Heart right ventricle (tissue), 16 donors: ENCODE results near the gene SMPD2. TPM values are rescaled to one million over a fixed set of nuclear protein-coding genes. Genes with fewer than 3 reads are reported as not detected.

Experiments used
- ATAC-seq, 8 donors: fragments of 200-7000 bp; cut with Tn5 transposase; one replicate each; pipeline ENCODE4 v1.9.1; 2020; ENCODE audit warnings: mild to moderate bottlenecking in 8 of 8, moderate library complexity in 8 of 8, moderate number of reproducible peaks in 1 of 8
- DNase-seq, 2 donors: peaks; one replicate each; pipeline ENCODE4 v3.0.0-alpha.2; 2020
- H3K27ac ChIP-seq, 10 donors: fragments of 200-600 bp; sonication (generic) in 2 of 10; one replicate each; pipeline versions ENCODE4 v1.5.0 to v1.8.0; 2020 to 2022; ENCODE audit warnings: mild to moderate bottlenecking in 3 of 10
- H3K27me3 ChIP-seq, 7 donors: fragments of 200-600 bp; one replicate each; pipeline ENCODE4 v1.8.0; 2021 to 2022; ENCODE audit warnings: mild to moderate bottlenecking in 2 of 7
- H3K36me3 ChIP-seq, 9 donors: fragments of 200-600 bp; sonication (generic) in 1 of 9; one replicate each; pipeline versions ENCODE4 v1.5.0 to v1.8.0; 2020 to 2022; ENCODE audit warnings: mild to moderate bottlenecking in 2 of 9
- H3K4me1 ChIP-seq, 9 donors: fragments of 200-600 bp; sonication (generic) in 1 of 9; one replicate each; pipeline versions ENCODE4 v1.5.0 to v1.8.0; 2020 to 2022; ENCODE audit warnings: mild to moderate bottlenecking in 4 of 9
- H3K4me3 ChIP-seq, 10 donors: fragments of 200-600 bp; sonication (generic) in 2 of 10; one replicate each; pipeline versions ENCODE4 v1.5.0 to v1.8.0; 2020 to 2022; ENCODE audit warnings: mild to moderate bottlenecking in 7 of 10, moderate library complexity in 2 of 10
- H3K9me3 ChIP-seq, 11 donors: fragments of 200-600 bp in 10 of 11; sonication (generic) in 2 of 11; one replicate each; pipeline versions ENCODE4 v1.5.0 to v1.8.0; 2013 to 2022; ENCODE audit warnings: mild to moderate bottlenecking in 2 of 11, control low read depth in 1 of 11, moderate library complexity in 1 of 11
- CTCF ChIP-seq, 9 donors: fragments of 200-600 bp; sonication (generic) in 2 of 9; IDR thresholded peaks; one replicate each; pipeline versions ENCODE4 v1.5.0 to v1.8.0; 2021 to 2022; ENCODE audit warnings: antibody characterized with exemption in 9 of 9, mild to moderate bottlenecking in 5 of 9, moderate library complexity in 1 of 9
- WGBS, 2 donors: extraction: QIAGEN DNeasy Blood & Tissue Kit; methylation state at CpG; one replicate each; pipeline ENCODE4 v1.1.7; 2013; ENCODE audit warnings: inconsistent platforms in 1 of 2; 5-methylcytosine and 5-hydroxymethylcytosine counted together
- intact Hi-C, 10 donors: fragments of 100-400 bp; cut with DNase I; formaldehyde crosslinking; loops; one replicate each; pipeline versions ENCODE4 v1.11.1 to v1.14.2; 2022
- polyA plus RNA-seq, 2 donors: library from polyadenylated mRNA; stranded (reverse); fragments of 200-250 nt; gene quantifications; one replicate each; pipeline ENCODE4 v1.2.3, GENCODE V29; 2013
- total RNA-seq, 10 donors: library from RNA; stranded (reverse); fragmentation: NEBNext Ultra II Directional in 3 of 10; extraction: Animal tissue kit (Norgen Biotek cat#: 25700) in 3 of 10; gene quantifications; one replicate each; pipeline versions ENCODE4 v1.2.1 to v1.2.4, GENCODE V29; 2021 to 2023
- donor health status: Arrhythmogenic right ventricular cardiomyopathy.
- donor health status: ischemic (EF 13 %, LVEDD 7.1; RV severe dilation, severe dysfunction).
- donor health status: healthy with polysubstance abuse.
- donor health status: DM: no; HTN: yes; CAD: no.
- donor health status: DM: no; HTN: no; CAD: no.
- donor health status: ischemic (EF 25% LVEDD 6.9; RV normal size, moderate dysfunction).
- donor health status: ischemic (EF 25% LVEDD 5.7; RV mildly dilated, moderate dysfunction).
- donor health status: healthy.
- donor health status: DM: yes; HTN: yes; CAD: no.
- donor health status: Ischemic cardiomyopathy.
- donor health status: ischemic (EF 35%, LVEDD 5.7; RV mildly dilated, moderate dysfunction).
- donor health status: nonischemic (EF 11% LVEDD 7.7; RV severe dilation, severe dysfunction).
- donor health status: DM: yes; HTN: yes; CAD: no.
- donor health status: PGD.
- donor health status: ischemic (EF 29% LVEDD 5.4; RV normal size, mild dysfunction).
- donor health status: nonischemic (EF 23%, LVEDD 6.1; RV moderate dilation, normal function).

SMPD2 gene
- total and polyA plus RNA-seq, 12 donors, result 2.1 to 8.9 (median 3.9) TPM

DNA sequence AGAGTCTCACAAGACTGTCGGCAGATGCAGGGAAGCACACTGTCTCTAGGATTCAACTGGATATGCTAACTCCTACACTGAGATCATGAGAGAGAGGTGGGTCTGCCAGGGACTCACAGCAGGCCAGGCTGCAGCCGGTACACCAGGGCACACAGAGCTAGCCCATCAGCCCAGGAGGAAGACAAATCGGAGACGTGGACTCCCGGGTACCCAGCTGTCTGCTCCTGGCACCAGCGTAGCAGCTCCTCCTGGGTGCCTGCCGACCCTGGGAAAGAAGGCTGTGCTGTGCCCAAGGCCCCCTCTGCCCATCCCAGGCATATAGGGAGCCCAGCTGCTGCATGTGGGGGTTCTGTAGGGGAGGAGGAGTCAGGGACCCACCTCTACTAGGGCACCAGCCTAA, 8.1 kb downstream of the SMPD2 start:
- Histone ChIP-seq H3K4me3 (no peak overlapping the region), H3K27ac (no peak overlapping the region), H3K36me3 (peaks cover 0 to 79% (median 0%) of the 10 kb centered on the region in 9 donors), H3K27me3 (no peaks in the 10 kb centered on the region), H3K9me3 (no peaks in the 10 kb centered on the region), H3K4me1 (peaks cover 0 to 10% (median 0%) of the 10 kb centered on the region in 9 donors)
- no peak for TF ChIP-seq CTCF (IDR thresholded peaks at IDR 0.05)
- intact Hi-C loops, result no loop called here
- ATAC-seq (no peak), DNase-seq (no peak)
- WGBS, 2 donors, result 78 to 86% methylated on average over 7 of the region's 7 CpGs

DNA sequence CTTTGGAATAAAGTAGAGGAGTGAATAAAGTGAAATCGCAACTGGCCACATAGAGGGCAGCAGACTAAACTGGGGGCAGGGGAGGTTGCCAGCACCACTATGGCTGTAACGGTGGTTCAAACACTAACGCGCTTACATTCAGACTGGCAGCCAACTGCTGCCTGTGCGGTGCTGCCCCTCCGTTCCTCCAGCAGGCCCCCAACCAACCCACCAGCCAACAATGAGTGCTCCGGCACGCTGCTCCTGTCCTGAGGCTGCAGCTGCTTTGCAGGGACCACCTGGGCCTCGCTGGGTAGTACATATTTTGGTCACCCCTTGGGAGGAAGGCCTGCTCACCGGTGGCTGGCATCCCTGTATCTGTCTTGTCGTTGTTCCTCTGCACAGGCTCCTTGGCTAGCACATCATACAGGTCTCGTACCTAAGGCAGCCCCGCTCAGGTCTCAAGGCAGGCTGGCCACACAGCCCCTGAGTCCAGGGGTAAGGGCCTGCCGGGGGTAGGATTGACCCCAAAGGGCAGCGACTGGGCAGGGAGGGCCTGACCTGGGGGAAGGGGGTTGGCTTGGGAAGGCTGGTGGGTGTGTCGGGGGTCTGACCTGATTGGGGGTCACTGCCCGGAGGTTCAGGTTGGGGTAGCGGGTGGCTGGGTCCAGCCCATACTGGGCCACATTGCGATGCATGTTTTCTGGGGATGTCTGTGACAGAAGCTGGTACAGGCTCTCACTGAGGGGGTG, 8.7 kb downstream of the SMPD2 start:
- intact Hi-C loops, result no loop called here
- no peak overlapping the region for H3K4me3 ChIP-seq
- peaks cover 0 to 17% (median 5%) of the 10 kb centered on the region in 9 donors for H3K4me1 ChIP-seq
- no peak for ATAC-seq
- 85 to 90% methylated on average over 19 of the region's 19 CpGs for WGBS, 2 donors
- no peak for TF ChIP-seq CTCF (IDR thresholded peaks at IDR 0.05)
- no peaks in the 10 kb centered on the region for H3K27me3 ChIP-seq
- H3K36me3 ChIP-seq, result peaks cover 0 to 75% (median 0%) of the 10 kb centered on the region in 9 donors
- DNase-seq, result no peak
- H3K27ac ChIP-seq, result no peak overlapping the region
- H3K9me3 ChIP-seq, result no peaks in the 10 kb centered on the region

- H3K4me3 ChIP-seq, result no peak overlapping the region
- no peak overlapping the region for H3K27ac ChIP-seq
- ATAC-seq (no peak), DNase-seq (no peak)
- no peak for TF ChIP-seq CTCF (IDR thresholded peaks at IDR 0.05)
- H3K4me1 ChIP-seq, result peaks cover 0 to 24% (median 12%) of the 10 kb centered on the region in 9 donors
- peaks cover 0 to 67% (median 0%) of the 10 kb centered on the region in 9 donors for H3K36me3 ChIP-seq
- WGBS, 2 donors, result 87 to 90% methylated on average over 16 of the region's 16 CpGs
- intact Hi-C loops, result no loop called here
- no peaks in the 10 kb centered on the region for H3K9me3 ChIP-seq
- H3K27me3 ChIP-seq, result no peaks in the 10 kb centered on the region
Observed at GRCh38 chr6:109449795-109450673, 9.5 kb downstream of the SMPD2 start.

- no peak for TF ChIP-seq CTCF (IDR thresholded peaks at IDR 0.05)
- Histone ChIP-seq H3K27me3 (no peaks in the 10 kb centered on the region), H3K4me3 (no peak overlapping the region), H3K9me3 (no peaks in the 10 kb centered on the region), H3K27ac (no peak overlapping the region), H3K4me1 (peaks cover 0 to 24% (median 12%) of the 10 kb centered on the region in 9 donors), H3K36me3 (peaks cover 0 to 59% (median 0%) of the 10 kb centered on the region in 9 donors)
- no peak for DNase-seq
- 81% methylated on average over 3 of the region's 3 CpGs for WGBS, 2 donors
- intact Hi-C loops, result no loop called here
- ATAC-seq, result no peak
Observed at GRCh38 chr6:109450801-109451200, 10.3 kb downstream of the SMPD2 start.
